Medulla oblongata (tissue), 1 donor: ENCODE measurements around the gene KLHDC7A.

Source experiments
- DNase-seq: peaks from one replicate; pipeline ENCODE4 v3.0.0-alpha.2; 2015; ENCODE audit errors: extremely low spot score

The KLHDC7A gene

DNA sequence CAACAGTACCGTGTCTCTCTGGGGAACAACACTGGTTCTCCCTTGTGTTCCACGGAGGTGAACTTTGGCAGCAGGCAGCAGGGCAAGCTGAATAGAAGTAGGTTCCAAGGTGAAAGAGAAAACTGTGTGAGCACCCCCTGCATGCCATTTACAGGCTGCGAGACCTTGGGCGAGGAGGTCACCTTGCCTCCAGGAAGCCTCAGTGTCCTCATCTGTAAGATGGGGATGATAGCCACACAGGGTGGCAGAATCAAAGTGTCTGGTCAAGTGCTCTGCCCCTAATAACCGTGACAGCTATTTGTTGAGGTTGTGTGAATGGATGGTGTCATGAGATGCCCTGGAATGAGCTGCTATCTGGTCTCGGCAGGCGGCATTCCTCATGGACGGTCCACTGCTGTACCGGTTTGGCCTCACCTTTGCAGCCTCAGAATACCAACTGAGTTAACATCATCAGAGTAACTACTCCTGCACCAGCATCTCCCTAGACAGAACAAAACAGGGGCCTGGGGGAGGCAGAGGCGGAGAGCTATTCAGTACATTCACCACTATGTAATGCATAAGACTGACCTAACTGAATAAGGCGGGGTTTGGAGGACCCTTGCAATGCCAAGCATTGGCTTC lies 7.4 kb upstream of the KLHDC7A start:
- DNase-seq, result no peak

DNA sequence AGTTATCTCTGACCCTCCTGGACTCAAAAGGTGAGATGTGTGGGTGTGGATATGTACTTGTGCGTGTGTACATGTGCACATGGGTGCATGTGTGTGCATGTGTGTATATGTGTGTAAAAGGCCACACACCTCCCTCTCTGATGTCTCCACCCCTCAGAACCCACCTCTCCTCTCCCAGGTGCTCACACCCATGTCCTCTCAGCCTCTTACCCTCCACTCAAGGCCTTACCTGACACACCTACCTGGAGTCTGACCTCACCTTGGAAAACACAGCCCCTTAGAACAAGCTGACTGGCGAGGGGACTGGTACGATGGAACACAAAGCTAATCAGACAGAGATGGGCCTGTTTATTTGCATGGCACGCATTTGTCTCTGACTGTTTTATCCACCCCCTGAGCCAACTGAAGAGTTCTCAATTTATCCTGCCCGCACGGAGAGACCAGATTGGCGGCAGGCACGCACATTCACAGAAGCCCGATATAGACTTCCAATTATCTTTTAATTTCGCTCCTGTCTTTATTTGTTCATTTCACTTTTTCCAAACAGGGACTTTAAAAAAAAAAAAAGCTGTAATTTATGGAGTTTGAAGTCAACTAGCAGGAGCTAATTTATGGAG lies 6.1 kb upstream of the KLHDC7A start:
- DNase-seq, result no peak

GRCh38 chr1:18475234-18475905 lies 5.4 kb upstream of the KLHDC7A start:
- DNase-seq, result no peak

DNA sequence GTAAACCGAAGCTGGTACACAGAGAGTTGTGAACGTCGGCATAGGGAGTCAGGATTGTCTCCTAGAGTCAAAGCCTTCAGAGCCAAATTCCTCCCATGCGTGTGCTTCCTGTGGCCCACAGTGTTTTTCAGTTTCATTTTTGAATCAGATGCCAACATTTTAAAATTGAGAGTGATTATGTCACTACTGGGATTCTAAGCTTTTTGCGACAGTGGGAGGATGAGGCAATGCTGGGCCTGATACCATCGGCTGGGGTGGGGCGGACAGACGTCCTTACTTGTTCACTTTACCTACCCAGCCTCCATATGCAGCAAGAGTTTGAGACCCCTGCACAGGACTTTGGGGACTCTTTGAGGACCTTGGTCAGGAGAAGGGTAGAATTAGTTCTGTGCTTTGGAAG lies 1.3 kb upstream of the KLHDC7A start:
- no peak for DNase-seq

DNA sequence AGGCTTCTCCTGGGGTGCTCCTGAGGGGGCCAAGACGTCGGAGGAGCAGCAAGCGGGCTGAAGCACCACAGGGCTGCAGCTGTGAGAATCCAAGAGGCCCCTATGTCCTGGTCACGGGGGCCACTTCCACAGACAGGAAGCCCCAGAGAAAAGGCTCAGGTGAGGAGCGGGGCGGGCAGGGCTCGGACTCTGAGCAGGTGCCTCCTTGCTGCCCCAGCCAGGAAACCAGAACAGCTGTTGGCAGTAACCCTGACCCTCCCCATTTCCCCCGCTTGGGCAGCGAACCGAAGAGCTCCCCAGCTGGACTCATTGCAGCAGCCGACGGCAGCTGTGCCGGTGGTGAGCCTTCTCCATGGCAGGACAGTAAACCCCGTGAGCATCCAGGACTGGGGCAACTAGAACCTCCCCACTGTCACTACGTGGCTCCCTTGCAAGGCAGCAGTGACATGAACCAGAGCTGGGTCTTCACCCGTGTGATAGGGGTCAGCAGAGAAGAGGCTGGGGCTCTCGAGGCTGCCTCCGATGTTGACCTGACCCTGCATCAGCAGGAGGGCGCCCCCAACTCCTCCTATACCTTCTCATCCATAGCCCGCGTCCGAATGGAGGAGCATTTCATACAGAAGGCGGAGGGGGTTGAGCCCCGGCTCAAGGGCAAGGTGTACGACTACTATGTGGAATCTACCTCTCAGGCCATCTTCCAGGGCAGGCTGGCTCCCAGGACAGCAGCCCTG lies 625 bp downstream of the KLHDC7A start:
- no peak for DNase-seq

DNA sequence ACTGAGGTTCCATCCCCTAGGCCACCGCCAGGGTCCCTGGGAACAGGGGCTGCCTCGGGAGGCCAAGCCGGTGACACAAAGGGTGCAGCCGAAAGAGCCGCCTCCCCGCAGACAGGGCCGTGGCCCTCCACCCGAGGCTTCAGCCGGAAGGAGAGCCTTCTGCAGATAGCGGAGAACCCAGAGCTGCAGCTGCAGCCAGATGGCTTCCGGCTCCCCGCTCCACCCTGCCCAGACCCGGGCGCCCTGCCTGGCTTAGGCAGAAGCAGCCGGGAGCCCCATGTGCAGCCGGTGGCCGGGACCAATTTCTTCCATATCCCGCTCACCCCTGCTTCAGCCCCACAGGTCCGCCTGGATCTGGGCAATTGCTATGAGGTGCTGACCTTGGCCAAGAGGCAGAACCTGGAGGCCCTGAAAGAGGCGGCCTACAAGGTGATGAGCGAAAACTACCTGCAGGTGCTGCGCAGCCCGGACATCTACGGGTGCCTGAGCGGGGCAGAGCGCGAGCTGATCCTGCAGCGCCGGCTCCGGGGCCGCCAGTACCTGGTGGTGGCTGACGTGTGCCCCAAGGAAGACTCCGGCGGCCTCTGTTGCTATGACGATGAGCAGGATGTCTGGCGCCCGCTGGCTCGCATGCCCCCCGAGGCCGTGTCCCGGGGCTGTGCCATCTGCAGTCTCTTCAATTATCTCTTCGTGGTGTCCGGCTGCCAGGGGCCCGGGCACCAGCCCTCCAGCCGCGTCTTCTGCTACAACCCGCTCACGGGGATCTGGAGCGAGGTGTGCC lies 1.4 kb downstream of the KLHDC7A start:
- no peak for DNase-seq

DNA sequence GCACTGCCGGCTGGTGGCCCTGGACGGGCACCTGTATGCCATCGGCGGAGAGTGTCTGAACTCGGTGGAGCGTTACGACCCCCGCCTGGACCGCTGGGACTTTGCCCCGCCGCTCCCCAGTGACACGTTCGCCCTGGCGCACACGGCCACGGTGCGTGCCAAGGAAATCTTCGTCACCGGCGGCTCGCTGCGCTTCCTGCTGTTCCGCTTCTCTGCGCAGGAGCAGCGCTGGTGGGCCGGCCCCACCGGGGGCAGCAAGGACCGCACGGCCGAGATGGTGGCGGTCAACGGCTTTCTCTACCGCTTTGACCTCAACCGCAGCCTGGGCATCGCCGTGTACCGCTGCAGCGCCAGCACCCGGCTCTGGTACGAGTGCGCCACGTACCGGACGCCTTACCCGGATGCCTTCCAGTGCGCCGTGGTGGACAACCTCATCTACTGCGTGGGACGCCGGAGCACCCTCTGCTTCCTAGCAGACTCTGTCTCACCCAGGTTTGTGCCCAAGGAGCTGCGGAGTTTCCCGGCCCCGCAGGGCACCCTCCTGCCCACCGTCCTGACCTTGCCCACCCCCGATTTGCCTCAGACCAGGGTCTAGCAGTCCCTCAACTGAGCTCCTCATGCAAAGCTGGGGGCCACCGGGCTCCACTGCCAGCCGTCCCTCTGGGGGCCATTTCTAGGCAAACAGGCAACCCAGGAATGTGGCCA lies 2.1 kb downstream of the KLHDC7A start:
- no peak for DNase-seq

GRCh38 chr1:18484276-18484675 lies 3.5 kb downstream of the KLHDC7A start:
- no peak for DNase-seq

- DNase-seq, result no peak
These were observed 4.0 kb downstream of the KLHDC7A start for GRCh38 chr1:18484721-18485120.

GRCh38 chr1:18485227-18485626 lies 4.5 kb downstream of the KLHDC7A start:
- no peak for DNase-seq

DNA sequence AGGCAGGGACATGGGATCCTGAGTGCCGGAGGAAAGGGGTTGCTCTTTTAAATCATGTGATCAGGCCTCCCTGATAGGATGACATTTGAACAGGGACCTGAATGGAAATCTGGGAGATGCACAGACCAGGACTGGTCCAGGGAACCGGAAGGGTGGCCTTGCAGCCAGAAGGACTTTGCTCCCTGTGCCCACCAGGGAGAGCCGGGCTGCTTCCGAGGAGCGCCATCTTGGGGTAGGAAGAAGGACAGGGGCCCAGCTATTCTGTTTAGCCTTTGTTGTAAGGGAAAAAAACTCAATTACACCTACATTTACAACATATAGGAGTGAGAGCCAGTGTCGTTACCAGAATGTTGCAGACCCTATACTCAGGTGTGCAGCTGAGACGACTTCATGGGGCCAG lies 5.5 kb downstream of the KLHDC7A start:
- DNase-seq, result no peak

- no peak for DNase-seq
These were observed 8.8 kb downstream of the KLHDC7A start for GRCh38 chr1:18489417-18490143.

DNA sequence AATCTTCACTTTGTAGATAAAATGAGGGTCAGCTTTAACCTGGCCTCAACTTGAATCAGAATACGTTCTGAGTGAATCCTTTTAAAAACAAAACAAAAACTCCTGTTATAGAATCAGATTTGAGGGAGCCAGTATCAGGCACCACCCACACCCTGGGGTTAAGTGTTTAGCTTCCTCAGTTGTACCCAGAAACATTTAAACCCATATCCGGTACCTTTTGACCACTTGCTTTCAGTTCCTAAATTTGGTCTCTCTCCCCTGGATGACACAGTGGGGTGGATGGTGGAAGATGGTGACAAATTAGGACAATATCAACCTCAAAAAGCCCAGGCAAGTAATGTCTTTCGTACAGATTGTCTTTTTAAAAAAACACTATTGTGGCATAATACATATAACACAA lies 10.4 kb downstream of the KLHDC7A start:
- no peak for DNase-seq

GRCh38 chr1:18494304-18494703 lies 13.6 kb downstream of the KLHDC7A start:
- no peak for DNase-seq

GRCh38 chr1:18495635-18496034 lies 14.9 kb downstream of the KLHDC7A start:
- no peak for DNase-seq

GRCh38 chr1:18496056-18496455 lies 15.3 kb downstream of the KLHDC7A start:
- DNase-seq, result no peak

GRCh38 chr1:18496497-18497235 lies 15.9 kb downstream of the KLHDC7A start:
- DNase-seq, result no peak

- DNase-seq, result no peak
These were observed 21.1 kb downstream of the KLHDC7A start for GRCh38 chr1:18501833-18502232.

DNA sequence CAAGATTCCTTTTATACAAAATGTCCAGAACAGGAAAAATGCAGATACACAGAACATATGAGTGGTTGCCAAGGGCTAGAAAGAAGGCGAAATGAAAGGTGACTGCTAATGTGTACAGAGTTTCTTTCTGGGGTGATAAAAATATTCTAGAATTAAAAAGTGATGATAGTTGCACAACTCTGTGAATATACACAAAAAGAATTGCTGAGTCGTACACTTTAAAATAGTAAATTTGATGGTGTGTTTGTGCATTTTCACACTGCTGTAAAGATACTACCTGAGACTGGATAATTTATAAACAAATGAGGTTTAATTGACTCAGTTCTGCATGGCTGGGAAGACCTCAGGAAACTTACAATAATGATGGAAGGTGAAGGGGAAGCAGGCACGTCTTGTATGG lies 23.9 kb downstream of the KLHDC7A start:
- DNase-seq, result no peak

GRCh38 chr1:18505666-18506065 lies 24.9 kb downstream of the KLHDC7A start:
- no peak for DNase-seq
